Spleen (tissue), 7 donors: Measurements from ENCODE around the gene PHLDB1.
"Not testable (repeated sequence)": the region's sequence is repeated elsewhere in the genome, so short reads cannot be mapped to it uniquely, and the experiment has no call there.

Experiments
- POLR2A ChIP-seq, 3 donors: fragments of 450-650 bp; IDR thresholded peaks; one replicate each; pipeline ENCODE4 v1.5.1; 2017; ENCODE audit warnings: antibody characterized with exemption in 3 of 3, mild to moderate bottlenecking in 1 of 3
- TF ChIP-seq, protein P1 (sequence below), 11 experiments: fragments of 200-600 bp in 7 of 11; fragments of 450-650 bp in 4 of 11; sonication (generic) in 4 of 11; IDR thresholded peaks in 8 of 11; conservative IDR thresholded peaks in 3 of 11; 1 replicate in 7 of 11; 2 replicates in 4 of 11; pipeline versions ENCODE4 v1.4.0 to v1.8.0; 2016 to 2021; ENCODE audit warnings: antibody characterized with exemption in 11 of 11, inconsistent platforms in 4 of 11, mild to moderate bottlenecking in 1 of 11
- donor health status: DM: no; HTN: no; CAD: no; lungs with moderate emphysema.
- donor health status: DM: no; HTN: no; CAD: no.
- donor health status: DM: no; HTN: no; CAD: no.

DNA sequence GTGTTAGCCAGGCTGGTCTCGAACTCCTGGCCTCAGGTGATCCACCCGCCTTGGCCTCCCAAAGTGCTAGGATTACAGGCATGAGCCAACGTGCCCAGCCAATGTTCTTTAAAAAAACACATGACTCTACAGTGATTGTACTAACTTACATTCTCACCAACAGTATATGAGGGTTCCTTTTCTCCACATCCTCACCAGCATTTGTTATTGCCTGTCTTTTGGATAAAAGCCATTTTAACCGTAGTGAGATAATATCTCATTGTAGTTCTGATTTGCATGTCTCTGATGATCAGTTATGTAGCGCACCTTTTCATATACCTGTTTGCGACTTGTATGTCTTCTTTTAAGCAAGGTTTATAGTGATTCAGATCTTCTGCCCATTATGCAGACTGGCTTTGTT lies 75.5 kb downstream of the PHLDB1 start:
- TF ChIP-seq, protein P1, sequence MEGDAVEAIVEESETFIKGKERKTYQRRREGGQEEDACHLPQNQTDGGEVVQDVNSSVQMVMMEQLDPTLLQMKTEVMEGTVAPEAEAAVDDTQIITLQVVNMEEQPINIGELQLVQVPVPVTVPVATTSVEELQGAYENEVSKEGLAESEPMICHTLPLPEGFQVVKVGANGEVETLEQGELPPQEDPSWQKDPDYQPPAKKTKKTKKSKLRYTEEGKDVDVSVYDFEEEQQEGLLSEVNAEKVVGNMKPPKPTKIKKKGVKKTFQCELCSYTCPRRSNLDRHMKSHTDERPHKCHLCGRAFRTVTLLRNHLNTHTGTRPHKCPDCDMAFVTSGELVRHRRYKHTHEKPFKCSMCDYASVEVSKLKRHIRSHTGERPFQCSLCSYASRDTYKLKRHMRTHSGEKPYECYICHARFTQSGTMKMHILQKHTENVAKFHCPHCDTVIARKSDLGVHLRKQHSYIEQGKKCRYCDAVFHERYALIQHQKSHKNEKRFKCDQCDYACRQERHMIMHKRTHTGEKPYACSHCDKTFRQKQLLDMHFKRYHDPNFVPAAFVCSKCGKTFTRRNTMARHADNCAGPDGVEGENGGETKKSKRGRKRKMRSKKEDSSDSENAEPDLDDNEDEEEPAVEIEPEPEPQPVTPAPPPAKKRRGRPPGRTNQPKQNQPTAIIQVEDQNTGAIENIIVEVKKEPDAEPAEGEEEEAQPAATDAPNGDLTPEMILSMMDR (IDR thresholded peaks at IDR 0.05 in 8 of 11, conservative IDR thresholded peaks at IDR 0.05 in 3 of 11) = not testable (repeated sequence)
- TF ChIP-seq POLR2A (IDR thresholded peaks at IDR 0.05) = not testable (repeated sequence)
